SK-N-SH (cell line): Measurements from ENCODE around the gene TEAD1.

Source experiments
- ELF1 ChIP-seq: IDR thresholded peaks from 2 replicates; pipeline ENCODE4 v1.4.0; 2012
- FOXJ3 ChIP-seq: sonication (generic); formaldehyde crosslinking; IDR thresholded peaks from 2 replicates; pipeline ENCODE4 v1.5.1; 2020; ENCODE audit warnings: mild to moderate bottlenecking, missing genetic modification reagents
- POLR2AphosphoS5 ChIP-seq: IDR thresholded peaks from 2 replicates; pipeline ENCODE4 v1.6.1; 2012; ENCODE audit warnings: low read depth, low read length
- SIN3A ChIP-seq: IDR thresholded peaks from 2 replicates; pipeline ENCODE4 v1.6.1; 2012; ENCODE audit warnings: low read depth, mild to moderate bottlenecking, low read length, moderate library complexity, borderline replicate concordance
- YY1 ChIP-seq: IDR thresholded peaks from 2 replicates; pipeline ENCODE4 v1.4.0; 2012; ENCODE audit warnings: low read depth, mild to moderate bottlenecking
- TF ChIP-seq, protein P1 (sequence below): IDR thresholded peaks from 2 replicates; pipeline ENCODE4 v1.4.0; 2012; ENCODE audit warnings: low read depth, borderline replicate concordance

DNA sequence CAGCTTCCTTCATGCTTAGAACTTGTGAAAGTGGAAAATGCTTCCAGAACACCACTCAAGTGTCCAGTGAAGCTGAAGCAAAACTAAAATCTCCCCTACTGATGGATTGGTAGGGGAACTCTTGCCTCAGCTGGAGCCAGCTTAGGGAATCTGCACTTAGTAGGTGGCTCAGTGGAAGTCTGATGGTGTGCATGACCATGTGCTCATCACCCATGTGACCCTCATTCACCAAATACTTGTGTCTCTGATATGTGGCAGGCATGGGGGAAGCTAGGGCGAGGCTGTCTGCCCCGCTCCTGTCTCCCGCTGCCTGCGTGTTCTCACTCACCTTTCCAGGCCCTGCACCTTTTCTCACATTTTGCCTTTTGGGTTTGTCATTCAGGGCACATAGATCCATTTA lies 7.2 kb downstream of the TEAD1 start:
- no peak for TF ChIP-seq POLR2AphosphoS5
- no peak for TF ChIP-seq YY1
- no peak for TF ChIP-seq ELF1
- TF ChIP-seq FOXJ3 (CRISPR knock-in tag), result no peak
- TF ChIP-seq, protein P1, sequence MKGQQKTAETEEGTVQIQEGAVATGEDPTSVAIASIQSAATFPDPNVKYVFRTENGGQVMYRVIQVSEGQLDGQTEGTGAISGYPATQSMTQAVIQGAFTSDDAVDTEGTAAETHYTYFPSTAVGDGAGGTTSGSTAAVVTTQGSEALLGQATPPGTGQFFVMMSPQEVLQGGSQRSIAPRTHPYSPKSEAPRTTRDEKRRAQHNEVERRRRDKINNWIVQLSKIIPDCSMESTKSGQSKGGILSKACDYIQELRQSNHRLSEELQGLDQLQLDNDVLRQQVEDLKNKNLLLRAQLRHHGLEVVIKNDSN, result no peak
- no peak for TF ChIP-seq SIN3A
